ENCODE results near the gene PSMB3. TPM values are rescaled to one million over a fixed set of nuclear protein-coding genes. Genes with fewer than 3 reads are reported as not detected.

Gene PSMB3
- total RNA-seq, 1 donor from 2014 or later, result 118 TPM

DNA sequence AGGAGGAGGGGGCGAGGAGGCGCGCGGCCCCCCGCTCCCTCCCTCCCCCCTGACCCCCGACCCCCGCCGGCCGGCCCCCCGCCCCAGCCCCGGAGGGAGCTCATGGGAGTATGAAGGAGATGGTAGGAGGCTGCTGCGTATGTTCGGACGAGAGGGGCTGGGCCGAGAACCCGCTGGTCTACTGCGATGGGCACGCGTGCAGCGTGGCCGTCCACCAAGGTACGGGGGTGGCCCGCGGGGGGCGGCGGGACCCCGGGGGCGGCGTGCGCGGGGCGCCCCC lies 47.1 kb upstream of the PSMB3 start:
- peak overlapping the region; percentile 87 for H3K4me3 Mint-ChIP-seq (ENCODE audit: unreplicated experiment)
- DNase-seq (ENCODE audit: low spot score), result no peak
- no peaks in the 10 kb centered on the region for H3K9me3 Mint-ChIP-seq (ENCODE audit: low read depth)
- peaks cover 6% of the 10 kb centered on the region for H3K36me3 Mint-ChIP-seq (ENCODE audit: low read depth)
- peaks cover 50% of the 10 kb centered on the region for H3K4me1 Mint-ChIP-seq (ENCODE audit: low read depth)
- TF ChIP-seq, protein P1, sequence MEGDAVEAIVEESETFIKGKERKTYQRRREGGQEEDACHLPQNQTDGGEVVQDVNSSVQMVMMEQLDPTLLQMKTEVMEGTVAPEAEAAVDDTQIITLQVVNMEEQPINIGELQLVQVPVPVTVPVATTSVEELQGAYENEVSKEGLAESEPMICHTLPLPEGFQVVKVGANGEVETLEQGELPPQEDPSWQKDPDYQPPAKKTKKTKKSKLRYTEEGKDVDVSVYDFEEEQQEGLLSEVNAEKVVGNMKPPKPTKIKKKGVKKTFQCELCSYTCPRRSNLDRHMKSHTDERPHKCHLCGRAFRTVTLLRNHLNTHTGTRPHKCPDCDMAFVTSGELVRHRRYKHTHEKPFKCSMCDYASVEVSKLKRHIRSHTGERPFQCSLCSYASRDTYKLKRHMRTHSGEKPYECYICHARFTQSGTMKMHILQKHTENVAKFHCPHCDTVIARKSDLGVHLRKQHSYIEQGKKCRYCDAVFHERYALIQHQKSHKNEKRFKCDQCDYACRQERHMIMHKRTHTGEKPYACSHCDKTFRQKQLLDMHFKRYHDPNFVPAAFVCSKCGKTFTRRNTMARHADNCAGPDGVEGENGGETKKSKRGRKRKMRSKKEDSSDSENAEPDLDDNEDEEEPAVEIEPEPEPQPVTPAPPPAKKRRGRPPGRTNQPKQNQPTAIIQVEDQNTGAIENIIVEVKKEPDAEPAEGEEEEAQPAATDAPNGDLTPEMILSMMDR (IDR thresholded peaks at IDR 0.05), result no peak
- H3K27ac Mint-ChIP-seq (ENCODE audit: unreplicated experiment), result no peak overlapping the region
- H3K27me3 Mint-ChIP-seq (ENCODE audit: low read depth), result no peaks in the 10 kb centered on the region

DNA sequence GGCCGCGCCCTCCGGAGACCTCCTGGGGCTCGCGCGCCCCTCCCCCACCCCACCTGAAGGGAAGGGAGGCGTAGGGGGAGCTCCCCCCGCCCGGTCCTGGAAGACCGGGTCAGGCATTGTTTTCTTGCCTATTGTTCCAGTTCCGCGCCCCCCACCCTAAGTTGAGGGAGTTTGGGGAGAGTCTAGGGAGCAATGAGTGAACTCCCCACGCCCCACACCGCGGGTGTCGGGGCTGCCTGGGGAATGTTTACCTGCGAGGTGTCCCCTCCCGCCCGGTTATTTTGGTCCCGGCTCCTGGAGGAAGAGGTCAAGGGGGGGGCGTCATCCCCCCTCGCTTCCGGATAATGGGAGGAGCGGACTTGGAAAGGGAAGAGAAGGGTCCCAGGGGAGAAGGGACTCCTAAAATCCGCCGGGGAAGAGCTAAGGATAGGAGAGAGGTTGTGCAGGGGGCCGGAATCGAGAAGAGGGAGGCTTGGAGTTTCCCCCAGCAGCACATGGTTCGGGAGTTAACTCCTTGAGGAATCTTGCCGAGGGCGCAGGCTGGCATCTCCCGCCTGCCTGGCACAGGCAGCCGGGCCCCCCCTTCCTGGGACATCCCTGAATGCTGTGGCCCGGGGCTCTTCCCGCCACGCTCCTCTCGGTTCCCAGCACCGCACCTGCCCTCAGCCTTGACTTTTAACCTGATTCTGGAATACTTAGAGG lies 46.6 kb upstream of the PSMB3 start:
- Mint-ChIP-seq H3K4me1 (ENCODE audit: low read depth) (peaks cover 50% of the 10 kb centered on the region), H3K4me3 (ENCODE audit: unreplicated experiment) (peak overlapping the region; percentile 87)

GRCh38 chr17:38706505-38707216 lies 45.9 kb upstream of the PSMB3 start:
- no peak for DNase-seq (ENCODE audit: low spot score)
- Mint-ChIP-seq H3K4me1 (ENCODE audit: low read depth) (peaks cover 43% of the 10 kb centered on the region), H3K9me3 (ENCODE audit: low read depth) (no peaks in the 10 kb centered on the region), H3K4me3 (ENCODE audit: unreplicated experiment) (peak overlapping the region; percentile 87), H3K36me3 (ENCODE audit: low read depth) (peaks cover 13% of the 10 kb centered on the region), H3K27ac (ENCODE audit: unreplicated experiment) (peak overlapping the region; percentile 53), H3K27me3 (ENCODE audit: low read depth) (no peaks in the 10 kb centered on the region)
- TF ChIP-seq, protein P1 (IDR thresholded peaks at IDR 0.05), result no peak

More for the DNA sequence above, 46.6 kb upstream of the PSMB3 start:
- no peaks in the 10 kb centered on the region for H3K9me3 Mint-ChIP-seq (ENCODE audit: low read depth)
- DNase-seq (ENCODE audit: low spot score), result no peak
- H3K27ac Mint-ChIP-seq (ENCODE audit: unreplicated experiment), result peak overlapping the region; percentile 53
- TF ChIP-seq, protein P1 (IDR thresholded peaks at IDR 0.05), result no peak
- H3K36me3 Mint-ChIP-seq (ENCODE audit: low read depth), result peaks cover 7% of the 10 kb centered on the region
- no peaks in the 10 kb centered on the region for H3K27me3 Mint-ChIP-seq (ENCODE audit: low read depth)

DNA sequence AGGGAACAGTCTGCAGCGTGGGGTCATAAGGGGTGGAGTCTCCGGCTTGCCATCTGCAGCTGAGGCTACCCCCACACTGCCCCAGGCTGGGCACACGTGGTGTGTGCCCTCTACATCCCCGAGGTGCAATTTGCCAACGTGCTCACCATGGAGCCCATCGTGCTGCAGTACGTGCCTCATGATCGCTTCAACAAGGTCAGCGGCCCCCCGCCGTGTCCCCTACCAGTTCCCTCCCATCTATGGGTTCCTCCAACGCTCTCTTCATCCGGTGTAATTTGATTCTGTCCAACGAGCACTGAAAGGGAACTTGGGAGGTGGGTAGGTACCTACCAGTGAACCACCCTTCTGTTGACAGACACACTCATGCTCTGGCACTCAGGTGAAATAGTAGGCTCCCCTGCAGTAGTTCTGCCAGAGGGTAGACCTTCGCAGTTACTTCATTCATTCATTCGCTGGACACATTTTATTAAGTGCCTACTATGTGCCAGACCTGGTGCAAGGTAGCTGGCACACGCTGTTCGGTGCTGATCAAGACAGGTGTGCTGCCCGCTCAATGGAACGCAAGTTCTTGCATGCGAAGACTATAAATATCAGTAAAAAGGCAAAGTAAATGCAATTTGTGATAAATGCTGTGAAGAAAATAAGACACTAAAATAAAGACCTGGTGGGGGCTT lies 44.7 kb upstream of the PSMB3 start:
- H3K27me3 Mint-ChIP-seq (ENCODE audit: low read depth), result no peaks in the 10 kb centered on the region
- H3K27ac Mint-ChIP-seq (ENCODE audit: unreplicated experiment), result no peak overlapping the region
- TF ChIP-seq, protein P1 (IDR thresholded peaks at IDR 0.05), result no peak
- H3K4me3 Mint-ChIP-seq (ENCODE audit: unreplicated experiment), result no peak overlapping the region
- peaks cover 14% of the 10 kb centered on the region for H3K36me3 Mint-ChIP-seq (ENCODE audit: low read depth)
- peaks cover 36% of the 10 kb centered on the region for H3K4me1 Mint-ChIP-seq (ENCODE audit: low read depth)
- no peak for DNase-seq (ENCODE audit: low spot score)
- no peaks in the 10 kb centered on the region for H3K9me3 Mint-ChIP-seq (ENCODE audit: low read depth)

DNA sequence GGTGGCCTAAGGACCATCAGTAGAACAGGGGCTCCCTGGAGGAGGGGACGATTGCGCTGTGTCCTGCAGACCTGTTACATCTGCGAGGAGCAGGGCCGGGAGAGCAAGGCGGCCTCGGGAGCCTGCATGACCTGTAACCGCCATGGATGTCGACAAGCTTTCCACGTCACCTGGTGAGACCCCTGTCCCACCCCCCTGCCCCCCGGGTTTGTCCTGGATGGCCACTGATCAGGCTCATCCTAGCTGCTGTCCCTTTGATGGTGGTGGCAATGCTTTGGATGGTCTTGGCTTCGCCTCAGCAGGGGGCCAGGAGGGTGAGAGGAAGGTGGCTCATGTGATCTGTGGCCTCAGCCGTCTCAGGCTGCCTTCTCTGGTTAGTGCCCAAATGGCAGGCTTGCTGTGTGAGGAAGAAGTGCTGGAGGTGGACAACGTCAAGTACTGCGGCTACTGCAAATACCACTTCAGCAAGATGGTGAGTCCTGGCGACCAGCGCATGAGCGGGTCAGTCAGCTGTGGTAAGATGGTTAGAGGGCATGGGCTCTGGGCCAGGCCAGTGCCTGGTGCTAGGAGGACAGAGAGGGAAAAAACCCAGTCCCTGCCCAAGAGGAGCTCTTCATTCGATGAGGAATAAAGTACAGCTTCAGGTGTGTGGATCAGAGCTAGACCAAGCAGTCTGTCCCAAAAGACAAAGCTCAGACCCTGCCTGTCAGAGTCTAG lies 43.3 kb upstream of the PSMB3 start:
- no peak for DNase-seq (ENCODE audit: low spot score)
- Mint-ChIP-seq H3K36me3 (ENCODE audit: low read depth) (peaks cover 19% of the 10 kb centered on the region), H3K4me1 (ENCODE audit: low read depth) (peaks cover 24% of the 10 kb centered on the region), H3K4me3 (ENCODE audit: unreplicated experiment) (no peak overlapping the region), H3K27me3 (ENCODE audit: low read depth) (no peaks in the 10 kb centered on the region), H3K27ac (ENCODE audit: unreplicated experiment) (no peak overlapping the region), H3K9me3 (ENCODE audit: low read depth) (no peaks in the 10 kb centered on the region)
- TF ChIP-seq, protein P1 (IDR thresholded peaks at IDR 0.05), result no peak

All from chondrocyte (in vitro differentiated cells).